Neural crest cell (in vitro differentiated cells): ENCODE data around the gene ARCN1. TPM values are rescaled to one million over a fixed set of nuclear protein-coding genes. Genes with fewer than 3 reads are reported as not detected.

Source experiments
- DNase-seq: peaks from one replicate; pipeline ENCODE4 v3.0.0; 2021; ENCODE audit warnings: low read depth, mixed read lengths, low spot score
- H3K27ac Mint-ChIP-seq: one replicate; pipeline ENCODE4 v1.8.0; 2021; ENCODE audit warnings: mild to moderate bottlenecking, mixed read lengths; ENCODE audit not compliant: unreplicated experiment
- H3K27me3 Mint-ChIP-seq: 2 replicates; pipeline ENCODE4 v1.8.0; 2021; ENCODE audit warnings: low read depth, mild to moderate bottlenecking, mixed read lengths
- H3K36me3 Mint-ChIP-seq: 2 replicates; pipeline ENCODE4 v1.8.0; 2021; ENCODE audit warnings: low read depth, mild to moderate bottlenecking, mixed read lengths
- H3K4me1 Mint-ChIP-seq: 2 replicates; pipeline ENCODE4 v1.8.0; 2021; ENCODE audit warnings: mixed read lengths
- H3K4me3 Mint-ChIP-seq: one replicate; pipeline ENCODE4 v1.8.0; 2021; ENCODE audit warnings: mild to moderate bottlenecking, mixed read lengths
- H3K9me3 Mint-ChIP-seq: 2 replicates; pipeline ENCODE4 v1.8.0; 2021; ENCODE audit warnings: mixed read lengths
- total RNA-seq: library from RNA; stranded (reverse); gene quantifications from 2 replicates; pipeline ENCODE4 v1.2.1, GENCODE V29; 2021
- TF ChIP-seq, protein P1 (sequence below): fragments of 200-600 bp; sonication (generic); conservative IDR thresholded peaks from 2 replicates; pipeline ENCODE4 v1.5.0; 2021; ENCODE audit warnings: antibody characterized with exemption, mild to moderate bottlenecking

The ARCN1 gene
- total RNA-seq, 1 donor from 2014 or later: 122 TPM

DNA sequence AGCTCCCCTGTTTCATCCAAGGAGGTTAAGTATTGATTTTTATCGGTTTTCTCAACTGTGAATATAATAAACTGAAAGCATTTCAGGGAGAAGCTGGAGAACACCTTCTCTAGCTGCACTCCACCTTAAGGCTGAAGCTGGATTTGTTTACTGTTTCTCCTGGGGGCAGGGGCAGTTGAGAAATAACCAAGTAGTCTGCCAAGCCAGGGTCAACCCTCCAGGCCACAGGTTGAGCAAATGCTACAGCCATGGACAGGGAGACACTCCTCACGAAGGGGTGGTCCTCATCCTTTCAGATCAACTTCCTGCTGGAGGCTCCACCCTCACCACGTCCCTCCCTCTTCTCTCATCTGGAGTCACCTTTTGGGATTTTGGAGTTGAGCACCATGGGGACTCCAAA is 45.1 kb upstream of the ARCN1 start, which contains the start of gene TTC36:
Gene TTC36, plus strand, starts transcription at position 366 of the 400 bp plus-strand sequence. Its CDS starts 21 bp downstream, at position 387.
- H3K4me3 Mint-ChIP-seq: peak within 1 kb of the TSS; percentile 62
- H3K4me1 Mint-ChIP-seq: peaks cover 25% of the 10 kb centered on the region
- H3K36me3 Mint-ChIP-seq: peaks cover 8% of the 10 kb centered on the region
- no peak for DNase-seq
- H3K9me3 Mint-ChIP-seq: no peaks in the 10 kb centered on the region
- no peaks in the 10 kb centered on the region for H3K27me3 Mint-ChIP-seq
- no peak within 1 kb of the TSS for H3K27ac Mint-ChIP-seq
- TF ChIP-seq, protein P1, sequence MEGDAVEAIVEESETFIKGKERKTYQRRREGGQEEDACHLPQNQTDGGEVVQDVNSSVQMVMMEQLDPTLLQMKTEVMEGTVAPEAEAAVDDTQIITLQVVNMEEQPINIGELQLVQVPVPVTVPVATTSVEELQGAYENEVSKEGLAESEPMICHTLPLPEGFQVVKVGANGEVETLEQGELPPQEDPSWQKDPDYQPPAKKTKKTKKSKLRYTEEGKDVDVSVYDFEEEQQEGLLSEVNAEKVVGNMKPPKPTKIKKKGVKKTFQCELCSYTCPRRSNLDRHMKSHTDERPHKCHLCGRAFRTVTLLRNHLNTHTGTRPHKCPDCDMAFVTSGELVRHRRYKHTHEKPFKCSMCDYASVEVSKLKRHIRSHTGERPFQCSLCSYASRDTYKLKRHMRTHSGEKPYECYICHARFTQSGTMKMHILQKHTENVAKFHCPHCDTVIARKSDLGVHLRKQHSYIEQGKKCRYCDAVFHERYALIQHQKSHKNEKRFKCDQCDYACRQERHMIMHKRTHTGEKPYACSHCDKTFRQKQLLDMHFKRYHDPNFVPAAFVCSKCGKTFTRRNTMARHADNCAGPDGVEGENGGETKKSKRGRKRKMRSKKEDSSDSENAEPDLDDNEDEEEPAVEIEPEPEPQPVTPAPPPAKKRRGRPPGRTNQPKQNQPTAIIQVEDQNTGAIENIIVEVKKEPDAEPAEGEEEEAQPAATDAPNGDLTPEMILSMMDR: no peak

GRCh38 chr11:118528511-118528910 is 43.7 kb upstream of the ARCN1 start:
- Mint-ChIP-seq H3K9me3 (no peaks in the 10 kb centered on the region), H3K4me3 (peak overlapping the region; percentile 93)

DNA sequence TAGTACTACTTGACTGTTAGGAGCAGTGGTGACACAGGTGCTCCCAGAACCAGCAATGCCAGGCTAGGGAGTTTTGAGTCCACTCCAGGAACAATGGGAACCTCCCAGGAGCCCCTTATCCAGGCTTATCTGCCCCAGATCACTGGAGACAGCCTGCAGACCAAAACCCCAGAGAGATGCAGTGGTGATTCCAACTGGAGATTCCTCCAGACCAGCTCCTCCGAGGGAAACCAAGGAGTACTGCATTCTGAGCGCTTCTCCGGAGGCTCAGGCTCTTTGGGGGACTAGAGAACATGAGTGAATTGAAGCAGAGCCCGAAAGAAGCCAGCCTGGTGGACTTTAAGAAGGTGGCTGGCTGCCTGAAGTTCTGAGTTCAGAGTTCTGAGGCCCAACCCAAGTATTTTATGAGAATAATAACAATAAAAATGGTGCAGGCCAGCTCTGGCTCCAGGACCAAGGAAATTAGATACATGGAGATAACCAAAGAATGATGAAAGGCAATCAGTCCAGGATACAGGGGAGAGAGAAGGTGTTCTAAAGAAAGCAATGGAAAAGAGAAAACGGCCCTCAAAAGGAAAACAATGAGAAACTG is 42.5 kb upstream of the ARCN1 start:
- Mint-ChIP-seq H3K27me3 (no peaks in the 10 kb centered on the region), H3K36me3 (peaks cover 5% of the 10 kb centered on the region), H3K9me3 (no peaks in the 10 kb centered on the region), H3K27ac (peak overlapping the region; percentile 1), H3K4me1 (peaks cover 30% of the 10 kb centered on the region), H3K4me3 (peak overlapping the region; percentile 93)
- TF ChIP-seq, protein P1: no peak
- DNase-seq: no peak

More at GRCh38 chr11:118528511-118528910, 43.7 kb upstream of the ARCN1 start:
- TF ChIP-seq, protein P1: no peak
- Mint-ChIP-seq H3K4me1 (peaks cover 25% of the 10 kb centered on the region), H3K27me3 (no peaks in the 10 kb centered on the region), H3K36me3 (peaks cover 8% of the 10 kb centered on the region), H3K27ac (no peak overlapping the region)
- DNase-seq: no peak

DNA sequence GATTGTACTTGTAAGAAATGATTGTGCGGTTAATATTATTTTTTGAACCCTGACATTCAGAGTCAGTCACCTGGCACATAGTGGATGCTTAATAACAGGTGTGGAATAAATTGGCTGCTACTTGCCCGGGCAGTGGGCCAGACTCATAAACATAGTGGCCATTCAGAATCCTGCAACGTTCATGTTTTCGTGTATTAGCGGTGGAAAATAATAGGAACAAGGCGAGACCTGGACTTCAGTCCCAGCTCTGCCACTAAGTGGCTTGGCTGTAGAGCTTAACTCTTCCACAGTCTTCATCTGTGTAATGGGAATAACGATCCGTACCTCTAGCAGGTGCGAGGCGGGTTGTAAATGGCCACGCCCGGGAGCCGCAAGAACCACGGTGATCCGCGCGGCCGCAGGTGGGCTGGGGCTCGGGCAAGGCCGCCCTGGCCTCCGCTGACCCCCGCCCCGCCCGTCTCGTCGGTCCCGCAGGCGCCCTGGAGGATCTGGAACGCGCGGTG is 42.0 kb upstream of the ARCN1 start:
- Mint-ChIP-seq H3K27ac (peak overlapping the region; percentile 46), H3K9me3 (no peaks in the 10 kb centered on the region), H3K4me1 (peaks cover 30% of the 10 kb centered on the region), H3K27me3 (no peaks in the 10 kb centered on the region), H3K4me3 (peak overlapping the region; percentile 93), H3K36me3 (peaks cover 5% of the 10 kb centered on the region)
- TF ChIP-seq, protein P1: peak; percentile 17
- DNase-seq: no peak

DNA sequence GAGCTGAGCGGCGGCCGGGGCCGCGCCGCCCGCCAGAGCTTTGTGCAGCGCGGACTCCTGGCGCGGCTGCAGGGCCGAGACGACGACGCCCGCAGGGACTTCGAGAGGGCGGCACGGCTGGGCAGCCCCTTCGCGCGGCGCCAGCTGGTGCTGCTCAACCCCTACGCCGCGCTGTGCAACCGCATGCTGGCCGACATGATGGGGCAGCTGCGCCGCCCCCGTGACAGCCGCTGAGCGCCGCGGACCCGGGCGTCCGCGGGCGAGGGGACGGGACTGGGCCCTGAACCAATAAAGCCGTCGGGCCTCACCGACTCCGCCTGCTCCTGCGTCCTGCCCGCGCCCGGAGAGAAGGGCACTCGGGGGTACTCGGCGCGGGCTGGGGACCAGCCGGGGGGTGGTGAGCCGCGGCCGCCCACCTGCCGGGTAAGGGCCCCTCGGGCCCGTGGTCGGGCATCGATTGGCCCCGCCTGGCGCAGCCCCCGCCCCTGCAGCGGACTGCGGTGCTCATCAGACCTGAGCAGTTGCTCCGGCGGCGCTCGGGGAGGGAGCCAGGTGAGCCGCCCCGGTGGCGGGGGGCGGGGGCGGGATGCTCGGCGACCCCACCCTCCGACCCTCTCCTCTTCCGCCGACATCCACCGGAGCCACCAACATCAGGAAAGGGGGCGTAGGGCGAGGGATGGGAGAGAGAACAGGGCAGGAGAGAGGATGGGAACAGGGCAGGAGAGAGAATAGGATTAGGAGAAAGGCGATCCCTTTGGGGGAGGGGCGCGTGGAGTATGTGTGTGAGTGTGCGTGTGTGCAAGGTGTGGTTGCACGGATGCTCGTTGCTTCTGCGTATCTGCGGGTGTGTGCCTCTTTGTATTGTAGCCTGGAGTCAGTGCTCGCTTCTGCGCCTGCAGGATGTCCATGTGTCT is 41.3 kb upstream of the ARCN1 start, which contains the start of gene TMEM25:
Gene TMEM25, plus strand, starts transcription at position 510 of the 914 bp plus-strand sequence. CDS start 610 bp downstream, outside the sequence.
- no peaks in the 10 kb centered on the region for H3K9me3 Mint-ChIP-seq
- TF ChIP-seq, protein P1: peak; percentile 6
- no peaks in the 10 kb centered on the region for H3K27me3 Mint-ChIP-seq
- peaks cover 30% of the 10 kb centered on the region for H3K4me1 Mint-ChIP-seq
- peak within 1 kb of the TSS; percentile 94 for H3K4me3 Mint-ChIP-seq
- H3K36me3 Mint-ChIP-seq: peaks cover 5% of the 10 kb centered on the region
- DNase-seq: peak; percentile 57
- H3K27ac Mint-ChIP-seq: peak within 1 kb of the TSS; percentile 89
